Transverse colon (tissue), 4 donors: ENCODE results near the gene TOMM40L.

Source experiments
- CTCF ChIP-seq, 5 experiments: fragments of 200-600 bp in 3 of 5; fragments of 450-650 bp in 2 of 5; sonication (generic) in 3 of 5; IDR thresholded peaks; 1 replicate in 2 of 5; 2 replicates in 3 of 5; pipeline ENCODE4 v1.5.1; 2016 to 2017; ENCODE audit warnings: antibody characterized with exemption in 5 of 5, inconsistent platforms in 3 of 5, mild to moderate bottlenecking in 2 of 5, moderate library complexity in 1 of 5
- EP300 ChIP-seq: sonication (generic); formaldehyde crosslinking; IDR thresholded peaks from one replicate; pipeline ENCODE4 v1.6.1; 2017; ENCODE audit warnings: antibody characterized with exemption, low read depth
- POLR2A ChIP-seq: fragments of 450-650 bp; IDR thresholded peaks from one replicate; pipeline ENCODE4 v1.6.1; 2016; ENCODE audit warnings: antibody characterized with exemption, mild to moderate bottlenecking, moderate library complexity
- POLR2AphosphoS5 ChIP-seq, 3 donors: sonication (generic); formaldehyde crosslinking; IDR thresholded peaks; one replicate each; pipeline ENCODE4 v1.6.1; 2016; ENCODE audit warnings: antibody characterized with exemption in 3 of 3

- TF ChIP-seq CTCF (IDR thresholded peaks at IDR 0.05): no peak
- TF ChIP-seq POLR2AphosphoS5 (IDR thresholded peaks at IDR 0.05): no peak
- no peak for TF ChIP-seq POLR2A
- no peak for TF ChIP-seq EP300
These were observed 11.5 kb upstream of the TOMM40L start for GRCh38 chr1:161214369-161214768.
